Stimulated activated CD4-positive, alpha-beta T cell treated with anti-CD3 and anti-CD28 coated beads, TNF-alpha, amount 100 ng/mL, for 4 hours (primary cell): ENCODE measurements around the gene MAGI3.
"Not testable (repeated sequence)": the region's sequence is repeated elsewhere in the genome, so short reads cannot be mapped to it uniquely, and the experiment has no call there.

Experiments used
- DNase-seq, 3 experiments: peaks; one replicate each; pipeline ENCODE4 v3.0.0-alpha.2; 2020; ENCODE audit warnings: low read depth in 3 of 3

The MAGI3 gene

GRCh38 chr1:113575744-113576260, 185.5 kb downstream of the MAGI3 start:
- not testable (repeated sequence) for DNase-seq

GRCh38 chr1:113576271-113576670, 186.0 kb downstream of the MAGI3 start:
- no peak for DNase-seq

GRCh38 chr1:113579256-113580018, 189.1 kb downstream of the MAGI3 start:
- no peak for DNase-seq

- DNase-seq: no peak
Measured at GRCh38 chr1:113581323-113581722, 191.0 kb downstream of the MAGI3 start.

- no peak for DNase-seq
Measured at GRCh38 chr1:113582084-113582483, 191.8 kb downstream of the MAGI3 start.

GRCh38 chr1:113587475-113587874, 197.2 kb downstream of the MAGI3 start:
- DNase-seq: no peak

- no peak for DNase-seq
Measured at GRCh38 chr1:113592230-113592629, 201.9 kb downstream of the MAGI3 start.

- no peak for DNase-seq
Measured at GRCh38 chr1:113593550-113594297, 203.4 kb downstream of the MAGI3 start.

- not testable (repeated sequence) for DNase-seq
Measured at GRCh38 chr1:113604466-113604865, 214.2 kb downstream of the MAGI3 start.

GRCh38 chr1:113605146-113605545, 214.8 kb downstream of the MAGI3 start:
- DNase-seq: no peak

GRCh38 chr1:113608399-113608798, 218.1 kb downstream of the MAGI3 start:
- DNase-seq: no peak

GRCh38 chr1:113610372-113610771, 220.1 kb downstream of the MAGI3 start:
- DNase-seq: no peak

- no peak for DNase-seq
Measured at GRCh38 chr1:113615425-113615824, 225.1 kb downstream of the MAGI3 start.

GRCh38 chr1:113616156-113616555, 225.8 kb downstream of the MAGI3 start:
- no peak for DNase-seq

GRCh38 chr1:113617438-113618141, 227.3 kb downstream of the MAGI3 start:
- DNase-seq: no peak

GRCh38 chr1:113628997-113629396, 238.7 kb downstream of the MAGI3 start:
- no peak for DNase-seq

- DNase-seq: no peak
Measured at GRCh38 chr1:113630340-113631327, 240.3 kb downstream of the MAGI3 start.

GRCh38 chr1:113641396-113641795, 251.1 kb downstream of the MAGI3 start:
- no peak for DNase-seq

GRCh38 chr1:113647164-113647563, 256.8 kb downstream of the MAGI3 start:
- no peak for DNase-seq

- DNase-seq: no peak
Measured at GRCh38 chr1:113648478-113648877, 258.2 kb downstream of the MAGI3 start.

- no peak for DNase-seq
Measured at GRCh38 chr1:113652771-113653170, 262.5 kb downstream of the MAGI3 start.
